ENCODE data around the gene PIBF1. TPM values are rescaled to one million over a fixed set of nuclear protein-coding genes. Genes with fewer than 3 reads are reported as not detected.
A peak's percentile ranks its signal among the peaks of the same experiment; 100 is the strongest.

Gene PIBF1
- total RNA-seq, 3 donors from 2014 or later: 22.2 to 39.7 (median 26.5) TPM

- H3K4me3 ChIP-seq: no peak overlapping the region
- peak overlapping the region in 1 of 2 donors; percentile 48 for H3K27ac ChIP-seq
- no peaks in the 10 kb centered on the region for H3K36me3 ChIP-seq
- DNase-seq (ENCODE audit: low spot score in 2 of 2): no peak
- TF ChIP-seq POLR2A (IDR thresholded peaks at IDR 0.05): no peak
- no peaks in the 10 kb centered on the region for H3K27me3 ChIP-seq
- H3K4me1 ChIP-seq: no peaks in the 10 kb centered on the region
- intact Hi-C loops (cut with DNase I; ENCODE audit: low total_unique reads): no loop called here
- no peaks in the 10 kb centered on the region for H3K9me3 ChIP-seq
Observed at GRCh38 chr13:73063166-73063565, 281.2 kb downstream of the PIBF1 start.

- Histone ChIP-seq H3K27ac (peak overlapping the region in 1 of 2 donors; percentile 48), H3K36me3 (no peaks in the 10 kb centered on the region), H3K4me3 (no peak overlapping the region), H3K27me3 (no peaks in the 10 kb centered on the region), H3K4me1 (no peaks in the 10 kb centered on the region), H3K9me3 (no peaks in the 10 kb centered on the region)
- no peak for TF ChIP-seq POLR2AphosphoS5 (IDR thresholded peaks at IDR 0.05)
- no peak for TF ChIP-seq POLR2A (IDR thresholded peaks at IDR 0.05)
- TF ChIP-seq CTCF (IDR thresholded peaks at IDR 0.05): no peak
- no peak for DNase-seq (ENCODE audit: low spot score in 2 of 2)
- intact Hi-C loops (cut with DNase I; ENCODE audit: low total_unique reads): no loop called here
Observed at GRCh38 chr13:73065036-73065435, 283.1 kb downstream of the PIBF1 start.

GRCh38 chr13:73065665-73066340 is 283.9 kb downstream of the PIBF1 start:
- Histone ChIP-seq H3K27ac (peak overlapping the region; percentile 28 to 73), H3K36me3 (no peaks in the 10 kb centered on the region), H3K4me1 (no peaks in the 10 kb centered on the region), H3K4me3 (no peak overlapping the region), H3K9me3 (no peaks in the 10 kb centered on the region), H3K27me3 (no peaks in the 10 kb centered on the region)
- peak in 1 of 2 donors; percentile 50 for DNase-seq (ENCODE audit: low spot score in 2 of 2)
- peak in 2 of 3 donors; percentile 34 to 66 for TF ChIP-seq POLR2AphosphoS5 (IDR thresholded peaks at IDR 0.05)
- TF ChIP-seq POLR2A (IDR thresholded peaks at IDR 0.05): no peak
- no peak for TF ChIP-seq CTCF (IDR thresholded peaks at IDR 0.05)
- intact Hi-C loops (cut with DNase I; ENCODE audit: low total_unique reads): no loop called here

Other genes with a start within 250 kb of the PIBF1 start
- 10 to 100 TPM in 1 of 3 donors, 1 to 10 TPM in 2; 5.6 to 10.1 (median 7.9) TPM for gene MZT1, start 54.5 kb upstream of the PIBF1 start, total RNA-seq
- 1 to 10 TPM; 4.3 to 5.3 (median 4.8) TPM for gene BORA, start 54.2 kb upstream of the PIBF1 start, total RNA-seq
- 10 to 100 TPM; 26.9 to 36.6 (median 35.7) TPM for gene DIS3, start 233 bp upstream of the PIBF1 start, total RNA-seq